SU-DHL-6 (cell line): Measurements from ENCODE around the gene KAZALD1.
"Not testable (repeated sequence)": the region's sequence is repeated elsewhere in the genome, so short reads cannot be mapped to it uniquely, and the experiment has no call there.

Experiments
- H2AFZ ChIP-seq: fragments of 200-600 bp; sonication (generic); 2 replicates; pipeline ENCODE4 v1.6.1; 2014; ENCODE audit warnings: low read depth, mild to moderate bottlenecking, moderate library complexity, mixed read lengths, antibody characterized with exemption, low read length; ENCODE audit not compliant: severe bottlenecking
- H3F3A ChIP-seq: fragments of 200-600 bp; shearing (Covaris generic); 2 replicates; pipeline ENCODE4 v1.6.0; 2016; ENCODE audit warnings: antibody characterized with exemption, mild to moderate bottlenecking; ENCODE audit not compliant: insufficient read depth
- H3K27ac ChIP-seq: fragments of 200-600 bp; sonication (generic); 2 replicates; pipeline ENCODE4 v1.5.1; 2016; ENCODE audit warnings: low read depth, mild to moderate bottlenecking, low read length, moderate library complexity, mixed read lengths
- H3K27me3 ChIP-seq: fragments of 200-600 bp; sonication (generic), shearing (Covaris generic); 2 replicates; pipeline ENCODE4 v1.6.0; 2014; ENCODE audit warnings: mild to moderate bottlenecking, low read length
- H3K36me3 ChIP-seq: fragments of 200-600 bp; sonication (generic); 2 replicates; pipeline ENCODE4 v1.6.1; 2014; ENCODE audit warnings: mild to moderate bottlenecking, low read length, mixed read lengths
- H3K4me2 ChIP-seq: fragments of 300-600, 200-600 bp; shearing (Covaris generic), sonication (generic); 2 replicates; pipeline ENCODE4 v1.6.0; 2014; ENCODE audit warnings: low read length, low read depth, mild to moderate bottlenecking; ENCODE audit not compliant: poor library complexity, severe bottlenecking
- H3K4me3 ChIP-seq: fragments of 200-600 bp; sonication (generic); 2 replicates; pipeline ENCODE4 v1.5.1; 2014; ENCODE audit warnings: antibody characterized with exemption, low read length, mild to moderate bottlenecking, mixed read lengths; ENCODE audit not compliant: insufficient read depth, poor library complexity, severe bottlenecking
- H3K79me2 ChIP-seq: fragments of 200-600 bp; sonication (generic); 2 replicates; pipeline ENCODE4 v1.6.1; 2014; ENCODE audit warnings: mild to moderate bottlenecking, low read length, moderate library complexity; ENCODE audit not compliant: insufficient read depth
- H3K9ac ChIP-seq: fragments of 200-600 bp; sonication (generic); 2 replicates; pipeline ENCODE4 v1.7.0; 2014; ENCODE audit warnings: mild to moderate bottlenecking, low read length
- H3K9me2 ChIP-seq: fragments of 200-600 bp; sonication (generic); replicated peaks from 2 replicates; pipeline ENCODE4 v1.6.1; 2014; ENCODE audit warnings: low read length; ENCODE audit not compliant: insufficient read depth
- H3K9me3 ChIP-seq: fragments of 200-600 bp; sonication (generic); 2 replicates; pipeline ENCODE4 v1.6.1; 2014; ENCODE audit warnings: low read length, mixed read lengths; ENCODE audit not compliant: insufficient read depth
- H4K20me1 ChIP-seq: fragments of 200-600 bp; sonication (generic); 2 replicates; pipeline ENCODE4 v1.6.1; 2014; ENCODE audit warnings: low read depth, mild to moderate bottlenecking, antibody characterized with exemption, low read length, moderate library complexity, mixed read lengths
- CTCF ChIP-seq: fragments of 200-600 bp; sonication (generic); IDR thresholded peaks from one replicate; pipeline ENCODE4 v1.5.1; 2017; ENCODE audit warnings: antibody characterized with exemption, mild to moderate bottlenecking, low read length, moderate library complexity; ENCODE audit not compliant: insufficient read depth, poor library complexity, severe bottlenecking
- EZH2phosphoT487 ChIP-seq: fragments of 200-600 bp; sonication (generic), shearing (Covaris generic); conservative IDR thresholded peaks from 2 replicates; pipeline ENCODE4 v1.6.1; 2018; ENCODE audit warnings: mild to moderate bottlenecking, antibody characterized with exemption, low read length, moderate library complexity, mixed read lengths

Gene KAZALD1

GRCh38 chr10:101033276-101033675 is 28.5 kb upstream of the KAZALD1 start:
- TF ChIP-seq CTCF (no peak), EZH2phosphoT487 (no peak)
- Histone ChIP-seq H3K27me3 (no peaks in the 10 kb centered on the region), H3K27ac (no peak overlapping the region), H3F3A (no peaks in the 10 kb centered on the region), H2AFZ (no peak overlapping the region), H3K79me2 (no peaks in the 10 kb centered on the region), H4K20me1 (no peaks in the 10 kb centered on the region), H3K4me2 (no peak overlapping the region), H3K36me3 (no peaks in the 10 kb centered on the region), H3K9me3 (no peaks in the 10 kb centered on the region), H3K4me3 (no peak overlapping the region), H3K9me2 (no peaks in the 10 kb centered on the region), H3K9ac (no peak overlapping the region)

GRCh38 chr10:101034404-101034803 is 27.4 kb upstream of the KAZALD1 start:
- H3K4me3 ChIP-seq, H3F3A ChIP-seq, H3K9me3 ChIP-seq, H3K79me2 ChIP-seq, H3K4me2 ChIP-seq, H4K20me1 ChIP-seq, H2AFZ ChIP-seq, H3K9ac ChIP-seq, H3K36me3 ChIP-seq, H3K27ac ChIP-seq, H3K27me3 ChIP-seq, H3K9me2 ChIP-seq: not testable (repeated sequence)

- no peaks in the 10 kb centered on the region for H3K9me3 ChIP-seq
- no peak overlapping the region for H2AFZ ChIP-seq
- no peak for TF ChIP-seq EZH2phosphoT487
- TF ChIP-seq CTCF = no peak
- H3K4me2 ChIP-seq = no peak overlapping the region
- no peaks in the 10 kb centered on the region for H3K9me2 ChIP-seq
- H3K79me2 ChIP-seq = no peaks in the 10 kb centered on the region
- no peak overlapping the region for H3K4me3 ChIP-seq
- H3F3A ChIP-seq = no peaks in the 10 kb centered on the region
- H4K20me1 ChIP-seq = no peaks in the 10 kb centered on the region
- no peak overlapping the region for H3K9ac ChIP-seq
- no peaks in the 10 kb centered on the region for H3K36me3 ChIP-seq
- no peak overlapping the region for H3K27ac ChIP-seq
- H3K27me3 ChIP-seq = no peaks in the 10 kb centered on the region
Measured at GRCh38 chr10:101035314-101035713, 26.5 kb upstream of the KAZALD1 start.

GRCh38 chr10:101035916-101036702 is 25.7 kb upstream of the KAZALD1 start:
- H3K9me2 ChIP-seq = no peaks in the 10 kb centered on the region
- H3K4me2 ChIP-seq = no peak overlapping the region
- TF ChIP-seq EZH2phosphoT487 (no peak), CTCF (no peak)
- H3K9ac ChIP-seq = no peak overlapping the region
- no peak overlapping the region for H2AFZ ChIP-seq
- no peaks in the 10 kb centered on the region for H3K79me2 ChIP-seq
- H3K9me3 ChIP-seq = no peaks in the 10 kb centered on the region
- H3F3A ChIP-seq = no peaks in the 10 kb centered on the region
- H3K27ac ChIP-seq = no peak overlapping the region
- no peaks in the 10 kb centered on the region for H3K27me3 ChIP-seq
- H3K36me3 ChIP-seq = no peaks in the 10 kb centered on the region
- no peak overlapping the region for H3K4me3 ChIP-seq
- no peaks in the 10 kb centered on the region for H4K20me1 ChIP-seq
